ENCODE data around the gene ACSL5.
"Not testable (repeated sequence)": the region's sequence is repeated elsewhere in the genome, so short reads cannot be mapped to it uniquely, and the experiment has no call there.

ACSL5 gene

GRCh38 chr10:112461029-112461887 lies 87.3 kb downstream of the ACSL5 start:
- peak; percentile 13 for DNase-seq (ENCODE audit: low read depth, low spot score)

GRCh38 chr10:112464074-112464473 lies 90.2 kb downstream of the ACSL5 start:
- not testable (repeated sequence) for DNase-seq (ENCODE audit: low read depth, low spot score)

DNA sequence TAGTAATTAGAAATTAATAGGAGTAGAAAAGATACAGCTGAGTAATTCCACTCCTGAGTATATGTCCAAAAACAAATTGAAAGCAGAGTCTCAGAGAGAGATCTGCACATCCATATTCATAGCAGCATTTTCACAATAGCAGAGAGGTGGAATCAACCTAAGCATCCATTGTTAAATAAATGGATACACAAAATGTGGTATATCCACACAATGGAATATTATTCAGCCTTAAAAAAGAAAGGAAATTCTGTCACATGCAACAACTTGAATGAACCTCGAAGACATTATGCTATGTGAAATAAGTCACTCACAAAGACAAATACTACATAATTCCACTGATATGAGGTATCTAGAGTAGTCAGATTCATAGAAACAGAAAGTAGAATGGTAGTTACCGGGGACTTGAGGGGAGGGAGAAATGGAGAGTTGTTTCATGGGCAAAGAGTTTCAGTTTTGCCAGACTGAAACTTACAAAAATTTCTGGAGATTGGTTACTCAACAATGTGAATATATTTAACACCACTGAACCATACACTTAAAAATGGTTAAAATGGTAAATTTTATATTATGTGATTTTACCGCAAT lies 91.5 kb downstream of the ACSL5 start:
- DNase-seq (ENCODE audit: low read depth, low spot score), result no peak

- DNase-seq (ENCODE audit: low read depth, low spot score), result no peak
These were observed 92.9 kb downstream of the ACSL5 start for GRCh38 chr10:112466802-112467201.

- no peak for DNase-seq (ENCODE audit: low read depth, low spot score)
These were observed 93.7 kb downstream of the ACSL5 start for GRCh38 chr10:112467541-112468075.

GRCh38 chr10:112471878-112472487 lies 98.1 kb downstream of the ACSL5 start:
- DNase-seq (ENCODE audit: low read depth, low spot score), result no peak

DNA sequence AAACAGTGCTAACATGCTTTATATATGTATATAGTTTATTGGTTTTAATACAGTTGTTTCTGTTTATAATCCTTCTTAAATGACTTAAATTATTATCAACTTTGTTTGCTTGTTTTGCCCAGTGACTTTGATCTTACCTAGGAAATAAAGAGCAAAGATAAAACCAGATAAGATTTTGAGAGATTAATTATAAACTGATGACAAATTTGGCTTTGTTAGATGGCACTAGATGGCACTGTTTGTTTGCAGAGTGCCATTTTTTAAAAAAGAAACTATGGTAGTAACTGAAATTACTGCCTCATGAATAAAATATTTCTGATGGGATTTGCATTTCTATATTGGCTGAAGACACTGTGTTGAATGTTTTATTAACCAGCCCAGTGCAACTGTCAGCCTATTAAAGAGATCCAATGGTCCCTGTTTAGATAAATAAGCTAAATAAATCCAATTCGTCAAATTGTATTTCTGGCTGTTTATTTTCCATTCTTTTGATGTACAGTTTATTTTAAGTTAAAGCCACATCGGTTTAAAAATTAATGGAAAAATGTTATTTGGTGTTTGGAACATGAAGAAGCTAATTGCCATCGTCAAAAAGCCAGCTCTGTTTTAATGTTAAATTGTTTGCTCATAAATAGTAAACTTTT lies 101.8 kb downstream of the ACSL5 start:
- DNase-seq (ENCODE audit: low read depth, low spot score), result no peak

All from activated naive CD8-positive, alpha-beta T cell treated with anti-CD3 and anti-CD28 coated beads, Interleukin-2, amount 50 U/mL, for 16 hours (primary cell).